Measurements from ENCODE around the gene SKI.

DNA sequence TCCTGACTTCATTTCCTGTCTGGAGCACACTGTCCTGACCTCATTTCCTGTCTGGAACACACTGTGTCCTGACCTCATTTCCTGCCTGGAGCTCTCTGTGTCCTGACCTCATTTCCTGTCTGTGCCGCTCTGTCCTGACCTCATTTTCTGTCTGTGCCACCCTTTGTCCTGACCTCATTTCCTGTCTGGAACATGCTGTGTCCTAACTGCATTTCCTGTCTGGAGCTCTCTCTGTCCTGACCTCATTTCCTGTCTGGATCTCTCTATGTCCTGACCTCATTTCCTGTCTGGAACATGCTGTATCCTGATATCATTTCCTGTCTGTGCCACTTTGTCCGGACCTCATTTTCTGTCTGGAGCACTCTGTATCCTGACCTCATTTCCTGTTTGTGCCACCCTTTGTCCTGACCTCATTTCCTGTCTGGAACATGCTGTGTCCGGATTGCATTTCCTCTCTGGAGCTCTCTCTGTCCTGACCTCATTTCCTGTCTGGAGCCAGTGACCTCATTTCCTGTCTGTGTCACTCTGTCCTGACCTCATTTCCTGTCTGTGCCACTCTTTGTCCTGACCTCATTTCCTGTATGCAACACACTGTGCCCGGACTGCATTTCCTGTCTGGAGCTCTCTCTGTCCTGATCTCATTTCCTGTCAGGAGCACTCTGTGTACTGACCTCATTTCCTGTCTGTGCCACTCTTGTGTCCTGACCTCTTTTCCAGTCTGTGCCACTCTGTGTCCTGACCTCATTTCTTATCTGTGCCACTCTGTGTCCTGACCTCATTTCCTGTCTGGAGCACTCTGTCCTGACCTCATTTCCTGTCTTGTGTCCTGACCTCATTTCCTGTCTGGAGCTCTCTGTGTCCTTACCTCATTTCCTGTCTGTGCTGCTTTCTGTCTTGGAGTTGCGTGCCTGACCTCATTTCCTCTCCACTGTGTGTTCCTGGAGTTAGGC is 27.6 kb downstream of the SKI start:
- TF ChIP-seq, protein P1, sequence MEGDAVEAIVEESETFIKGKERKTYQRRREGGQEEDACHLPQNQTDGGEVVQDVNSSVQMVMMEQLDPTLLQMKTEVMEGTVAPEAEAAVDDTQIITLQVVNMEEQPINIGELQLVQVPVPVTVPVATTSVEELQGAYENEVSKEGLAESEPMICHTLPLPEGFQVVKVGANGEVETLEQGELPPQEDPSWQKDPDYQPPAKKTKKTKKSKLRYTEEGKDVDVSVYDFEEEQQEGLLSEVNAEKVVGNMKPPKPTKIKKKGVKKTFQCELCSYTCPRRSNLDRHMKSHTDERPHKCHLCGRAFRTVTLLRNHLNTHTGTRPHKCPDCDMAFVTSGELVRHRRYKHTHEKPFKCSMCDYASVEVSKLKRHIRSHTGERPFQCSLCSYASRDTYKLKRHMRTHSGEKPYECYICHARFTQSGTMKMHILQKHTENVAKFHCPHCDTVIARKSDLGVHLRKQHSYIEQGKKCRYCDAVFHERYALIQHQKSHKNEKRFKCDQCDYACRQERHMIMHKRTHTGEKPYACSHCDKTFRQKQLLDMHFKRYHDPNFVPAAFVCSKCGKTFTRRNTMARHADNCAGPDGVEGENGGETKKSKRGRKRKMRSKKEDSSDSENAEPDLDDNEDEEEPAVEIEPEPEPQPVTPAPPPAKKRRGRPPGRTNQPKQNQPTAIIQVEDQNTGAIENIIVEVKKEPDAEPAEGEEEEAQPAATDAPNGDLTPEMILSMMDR (conservative IDR thresholded peaks at IDR 0.05; ENCODE audit: low read length), result no peak
- TF ChIP-seq EZH2phosphoT487 (IDR thresholded peaks at IDR 0.05; ENCODE audit: borderline replicate concordance, low read depth, low read length), result no peak

Data from OCI-LY7 (cell line).